Left colon (tissue), 2 donors: ENCODE results near the gene TPCN1. TPM values are rescaled to one million over a fixed set of nuclear protein-coding genes. Genes with fewer than 3 reads are reported as not detected.

Experiments
- ATAC-seq: fragments of 200-7000 bp; cut with Tn5 transposase; one replicate; pipeline ENCODE4 v1.9.1; 2020; ENCODE audit warnings: mild to moderate bottlenecking, moderate library complexity
- DNase-seq, 2 donors: peaks; one replicate each; pipeline ENCODE4 v3.0.0-alpha.2; 2020
- intact Hi-C, 2 donors: fragments of 100-400 bp; cut with DNase I in 1 of 2; cut with micrococcal nuclease in 1 of 2; formaldehyde crosslinking; loops; one replicate each; pipeline versions ENCODE4 v1.11.2 to v1.14.0; 2022; cut with DNase I, micrococcal nuclease
- long read RNA-seq: library from polyadenylated mRNA; unstranded; transcript quantifications from one replicate; pipeline ENCODE4 v2.0.0, GENCODE V29; 2021
- total RNA-seq, 2 donors: library from RNA; stranded (reverse); fragmentation: NEBNext Ultra II Directional; extraction: Animal tissue kit (Norgen Biotek cat#: 25700); gene quantifications; one replicate each; pipeline ENCODE4 v1.2.1, GENCODE V29; 2021
- donor health status: DM: no; HTN: no; CAD: no.
- donor health status: DM: yes; HTN: yes; CAD: no.

The TPCN1 gene
- total RNA-seq: 10 to 100 TPM; 84.7 to 96.4 TPM
- long read RNA-seq, full-length matches to known transcripts: 2 of 37 reads
- long read RNA-seq, partial matches to known transcripts: 11 of 37 reads
- long read RNA-seq, other reads (novel, unspliced or antisense): 24 of 37 reads

GRCh38 chr12:113221181-113221996 lies at the start of gene TPCN1:
Gene TPCN1 (plus strand): TSS chr12:113221464. CDS start chr12:113226853, 5,389 bp downstream.
- intact Hi-C loops: no loop called here
- peak; percentile 81 for ATAC-seq
- peak; percentile 99 to 100 for DNase-seq

GRCh38 chr12:113171543-113171942 lies 49.7 kb upstream of the TPCN1 start:
- DNase-seq (no peak), ATAC-seq (no peak)
- intact Hi-C loops: loop anchor here in 1 of 2 donors (5.0 kb wide), 1 partner anchor 124 kb away; no protein-coding TSS in a partner anchor

GRCh38 chr12:113172185-113172584 lies 49.1 kb upstream of the TPCN1 start:
- intact Hi-C loops: loop anchor here in 1 of 2 donors (5.0 kb wide), 1 partner anchor 125 kb away; no protein-coding TSS in a partner anchor
- DNase-seq (no peak), ATAC-seq (no peak)

- ATAC-seq (no peak), DNase-seq (no peak)
- intact Hi-C loops: loop anchor here in 1 of 2 donors (5.0 kb wide), 1 partner anchor 126 kb away; no protein-coding TSS in a partner anchor
These were observed 48.1 kb upstream of the TPCN1 start for GRCh38 chr12:113173081-113173698.

GRCh38 chr12:113174461-113175384 lies 46.5 kb upstream of the TPCN1 start:
- ATAC-seq (peak; percentile 80), DNase-seq (peak; percentile 44 to 81)
- intact Hi-C loops: loop anchor here in 1 of 2 donors (5.0 kb wide), 1 partner anchor 127 kb away; no protein-coding TSS in a partner anchor

- no peak for ATAC-seq
- no peak for DNase-seq
- intact Hi-C loops: no loop called here
These were observed 42.2 kb upstream of the TPCN1 start for GRCh38 chr12:113179023-113179422.

- no peak for DNase-seq
- intact Hi-C loops: no loop called here
- ATAC-seq: no peak
These were observed 40.9 kb upstream of the TPCN1 start for GRCh38 chr12:113180333-113180732.

- intact Hi-C loops: no loop called here
- ATAC-seq: no peak
- DNase-seq: no peak
These were observed 39.3 kb upstream of the TPCN1 start for GRCh38 chr12:113181975-113182374.

- DNase-seq: no peak
- intact Hi-C loops: no loop called here
- no peak for ATAC-seq
These were observed 38.2 kb upstream of the TPCN1 start for GRCh38 chr12:113183030-113183589.

- peak; percentile 58 for ATAC-seq
- intact Hi-C loops: no loop called here
- no peak for DNase-seq
These were observed 37.0 kb upstream of the TPCN1 start for GRCh38 chr12:113184098-113184899.

- ATAC-seq: peak; percentile 84
- peak; percentile 90 to 92 for DNase-seq
- intact Hi-C loops: no loop called here
These were observed 36.4 kb upstream of the TPCN1 start for GRCh38 chr12:113184900-113185179.

GRCh38 chr12:113185180-113186032 lies 35.9 kb upstream of the TPCN1 start, which contains the start of the genes DDX54 and RITA1:
Gene DDX54 (minus strand): TSS chr12:113185478. CDS start chr12:113185451, 27 bp downstream.
Gene RITA1 (plus strand): TSS chr12:113185721. CDS start chr12:113186747, 1,026 bp downstream.
- intact Hi-C loops: no loop called here
- ATAC-seq: peak; percentile 80
- DNase-seq: peak; percentile 78 to 86

- ATAC-seq: peak; percentile 9
- intact Hi-C loops: no loop called here
- DNase-seq: no peak
These were observed 35.3 kb upstream of the TPCN1 start for GRCh38 chr12:113186033-113186365.

GRCh38 chr12:113186666-113187325 lies 34.5 kb upstream of the TPCN1 start:
- ATAC-seq (no peak), DNase-seq (peak; percentile 40 to 47)
- intact Hi-C loops: no loop called here

- ATAC-seq: no peak
- intact Hi-C loops: no loop called here
- no peak for DNase-seq
These were observed 31.9 kb upstream of the TPCN1 start for GRCh38 chr12:113189361-113189760.

GRCh38 chr12:113190761-113191160 lies 30.5 kb upstream of the TPCN1 start:
- ATAC-seq: no peak
- no peak for DNase-seq
- intact Hi-C loops: no loop called here
